Stimulated activated CD4-positive, alpha-beta T cell treated with anti-CD3 and anti-CD28 coated beads, Interleukin-4, amount 100 ng/mL, for 4 hours (primary cell): ENCODE results near the gene DDX3X.
"Not testable (repeated sequence)": the region's sequence is repeated elsewhere in the genome, so short reads cannot be mapped to it uniquely, and the experiment has no call there.

Source experiments
- DNase-seq, 2 experiments: peaks; one replicate each; pipeline ENCODE4 v3.0.0-alpha.2; 2020

DDX3X gene

GRCh38 chrX:41377624-41378023, 43.7 kb downstream of the DDX3X start:
- peak; percentile 12 to 47 for DNase-seq

GRCh38 chrX:41381685-41382084, 47.7 kb downstream of the DDX3X start:
- no peak for DNase-seq

- peak in 1 of 2 experiments; percentile 17 for DNase-seq
These were observed 49.0 kb downstream of the DDX3X start for GRCh38 chrX:41382714-41383645.

GRCh38 chrX:41384051-41384705, 50.2 kb downstream of the DDX3X start:
- peak; percentile 50 to 65 for DNase-seq

GRCh38 chrX:41386222-41386990, 52.4 kb downstream of the DDX3X start:
- no peak for DNase-seq

- no peak for DNase-seq
These were observed 54.6 kb downstream of the DDX3X start for GRCh38 chrX:41388543-41388942.

GRCh38 chrX:41389311-41389888, 55.4 kb downstream of the DDX3X start:
- no peak for DNase-seq

GRCh38 chrX:41390576-41390975, 56.6 kb downstream of the DDX3X start:
- DNase-seq = not testable (repeated sequence)

- DNase-seq = no peak
These were observed 57.6 kb downstream of the DDX3X start for GRCh38 chrX:41391606-41392005.

- DNase-seq = no peak
These were observed 60.3 kb downstream of the DDX3X start for GRCh38 chrX:41394293-41394692.

GRCh38 chrX:41397219-41397618, 63.3 kb downstream of the DDX3X start:
- no peak for DNase-seq

- DNase-seq = no peak
These were observed 63.8 kb downstream of the DDX3X start for GRCh38 chrX:41397768-41398167.

- not testable (repeated sequence) for DNase-seq
These were observed 68.6 kb downstream of the DDX3X start for GRCh38 chrX:41402556-41402955.

GRCh38 chrX:41405551-41405950, 71.6 kb downstream of the DDX3X start:
- no peak for DNase-seq

- DNase-seq = no peak
These were observed 72.2 kb downstream of the DDX3X start for GRCh38 chrX:41406201-41406600.

GRCh38 chrX:41407816-41408215, 73.9 kb downstream of the DDX3X start:
- no peak for DNase-seq

- DNase-seq = no peak
These were observed 74.6 kb downstream of the DDX3X start for GRCh38 chrX:41408576-41408975.

GRCh38 chrX:41409006-41409405, 75.0 kb downstream of the DDX3X start:
- DNase-seq = no peak

- not testable (repeated sequence) for DNase-seq
These were observed 77.3 kb downstream of the DDX3X start for GRCh38 chrX:41411222-41411621.

GRCh38 chrX:41412261-41413081, 78.5 kb downstream of the DDX3X start:
- DNase-seq = no peak
